ENCODE data around the gene ARL16. TPM values are rescaled to one million over a fixed set of nuclear protein-coding genes. Genes with fewer than 3 reads are reported as not detected.
A peak's percentile ranks its signal among the peaks of the same experiment; 100 is the strongest.

Gene ARL16
- polyA plus RNA-seq, 1 of the 3 experiments (the other 2 are of a cell fraction), result 148 TPM

- 67% methylated on average over 30 of the region's 30 CpGs for WGBS (ENCODE audit: low lambda C conversion rate)
- no peaks in the 10 kb centered on the region for H3K9me2 ChIP-seq
- H3K27me3 ChIP-seq (ENCODE audit: insufficient read depth), result no peaks in the 10 kb centered on the region
- H3K79me2 ChIP-seq (ENCODE audit: insufficient read depth), result peaks cover 61% of the 10 kb centered on the region
- peak overlapping the region; percentile 63 for H2AFZ ChIP-seq (ENCODE audit: low read depth)
- TF ChIP-seq POLR2AphosphoS5 (IDR thresholded peaks at IDR 0.05; ENCODE audit: low read depth, low read length), result no peak
- no peak for TF ChIP-seq REST (IDR thresholded peaks at IDR 0.05; ENCODE audit: low read depth, low read length)
- TF ChIP-seq MXI1 (IDR thresholded peaks at IDR 0.05; ENCODE audit: low read depth, low read length), result peak; percentile 86
- TF ChIP-seq EP300 (IDR thresholded peaks at IDR 0.05; ENCODE audit: borderline replicate concordance in 1 of 2, low read depth in 1 of 2, low read length in 1 of 2), result no peak
- no peak for TF ChIP-seq RAD21 (IDR thresholded peaks at IDR 0.05; ENCODE audit: low read length)
- peak; percentile 99 for TF ChIP-seq MAX (IDR thresholded peaks at IDR 0.05; ENCODE audit: low read depth)
- no peak for TF ChIP-seq CHD2 (IDR thresholded peaks at IDR 0.05; ENCODE audit: low read length, partially characterized antibody)
- TF ChIP-seq USF2 (IDR thresholded peaks at IDR 0.05; ENCODE audit: borderline replicate concordance, low read depth, low read length), result no peak
- no peak for TF ChIP-seq NRF1 (IDR thresholded peaks at IDR 0.05; ENCODE audit: low read depth, low read length)
- TF ChIP-seq TEAD4 (IDR thresholded peaks at IDR 0.05; ENCODE audit: borderline replicate concordance, insufficient read depth), result no peak
- TF ChIP-seq FOXJ3 (CRISPR knock-in tag; IDR thresholded peaks at IDR 0.05), result no peak
- TF ChIP-seq SIN3A (IDR thresholded peaks at IDR 0.05; ENCODE audit: borderline replicate concordance, low read depth, low read length), result 0 out of 2 replicates have a peak, but pooled peaks have one; percentile 24
- no peak for TF ChIP-seq RFX5 (IDR thresholded peaks at IDR 0.05; ENCODE audit: low read length)
- no peak for TF ChIP-seq FOSL2 (IDR thresholded peaks at IDR 0.05; ENCODE audit: borderline replicate concordance, low read depth)
- TF ChIP-seq YY1 (IDR thresholded peaks at IDR 0.05; ENCODE audit: low read depth), result peak; percentile 75
- peaks cover 18 to 30% of the 10 kb centered on the region in 2 experiments for H3K36me3 ChIP-seq (replicated peaks in 1 of 2; ENCODE audit: control insufficient read depth in 1 of 2, insufficient read depth in 2 of 2, low read length in 1 of 2)
- peak overlapping the region; percentile 71 to 80 for H3K27ac ChIP-seq (ENCODE audit: low read depth in 2 of 2, low read length in 1 of 2)
- H3K4me2 ChIP-seq, result peak overlapping the region; percentile 92
- H3K9ac ChIP-seq, result peak overlapping the region; percentile 96
- peaks cover 7% of the 10 kb centered on the region for H3F3A ChIP-seq (replicated peaks; ENCODE audit: insufficient read depth)
- ChIA-PET POLR2A (interaction anchor here (0.6 to 2.3 kb wide), 8 partner anchors 10 to 46 kb away, joined by 3 to 7 read pairs (median 4); partner anchors contain the start of genes NPLOC4 and TSPAN10), CTCF (interaction anchor here (0.7 to 2.9 kb wide), 6 partner anchors 10 to 63 kb away, joined by 3 to 12 read pairs (median 4); partner anchors contain the start of genes ARL16 and HGS)
- no peaks in the 10 kb centered on the region for H3K9me3 ChIP-seq
- peak overlapping the region; percentile 74 to 96 for H3K4me3 ChIP-seq (ENCODE audit: low read depth in 2 of 2, low read length in 1 of 2)
- DNase-seq, result peak; percentile 79
- H4K20me1 ChIP-seq (ENCODE audit: insufficient read depth), result no peaks in the 10 kb centered on the region
- H3K4me1 ChIP-seq (ENCODE audit: control insufficient read depth in 1 of 2, insufficient read depth in 2 of 2, low read depth in 1 of 2, low read length in 1 of 2), result peaks cover 18 to 22% of the 10 kb centered on the region in 2 experiments; a peak in 3 of 4 replicates
These were observed 18.1 kb downstream of the ARL16 start for GRCh38 chr17:81665205-81666091.
